Right lobe of liver (tissue), 6 donors: ENCODE measurements around the gene C1orf50. TPM values are rescaled to one million over a fixed set of nuclear protein-coding genes. Genes with fewer than 3 reads are reported as not detected.

Experiments
- ATAC-seq, 4 donors: fragments of 200-7000 bp; cut with Tn5 transposase; one replicate each; pipeline ENCODE4 v1.9.1; 2020; ENCODE audit warnings: mild to moderate bottlenecking in 4 of 4, moderate library complexity in 4 of 4
- DNase-seq, 3 donors: peaks; one replicate each; pipeline ENCODE4 v3.0.0-alpha.2; 2020
- H3K27ac ChIP-seq, 3 donors: fragments of 200-600 bp; one replicate each; pipeline ENCODE4 v1.8.0; 2022
- H3K27me3 ChIP-seq, 2 donors: fragments of 200-600 bp; one replicate each; pipeline ENCODE4 v1.8.0; 2022
- H3K36me3 ChIP-seq, 4 donors: fragments of 200-600 bp; sonication (generic) in 1 of 4; one replicate each; pipeline versions ENCODE4 v1.5.1 to v1.8.0; 2017 to 2022; ENCODE audit warnings: control low read depth in 1 of 4
- H3K4me1 ChIP-seq, 4 donors: fragments of 200-600 bp; sonication (generic) in 1 of 4; one replicate each; pipeline versions ENCODE4 v1.5.1 to v1.8.0; 2017 to 2022; ENCODE audit warnings: control low read depth in 1 of 4
- H3K4me3 ChIP-seq, 3 donors: fragments of 200-600 bp; one replicate each; pipeline ENCODE4 v1.8.0; 2022
- H3K9me3 ChIP-seq, 4 donors: fragments of 200-600 bp; sonication (generic) in 1 of 4; one replicate each; pipeline versions ENCODE4 v1.5.1 to v1.8.0; 2017 to 2022; ENCODE audit warnings: control low read depth in 1 of 4
- POLR2A ChIP-seq: fragments of 450-650 bp; IDR thresholded peaks from one replicate; pipeline ENCODE4 v1.6.1; 2017; ENCODE audit warnings: antibody characterized with exemption, mild to moderate bottlenecking
- WGBS: methylation state at CpG from one replicate; pipeline ENCODE4 v1.1.6; 2018; ENCODE audit warnings: low coverage, low lambda C conversion rate; ENCODE audit not compliant: insufficient coverage; ENCODE audit errors: missing lambda C conversion rate; 5-methylcytosine and 5-hydroxymethylcytosine counted together
- intact Hi-C, 2 donors: fragments of 100-400 bp; cut with DNase I; formaldehyde crosslinking; loops; one replicate each; pipeline versions ENCODE4 v1.11.2 to v1.14.1; 2022
- total RNA-seq, 6 experiments: library from RNA; depleted of rRNA in 2 of 6; stranded (reverse); fragments of >200 nt in 2 of 6; fragmentation: NEBNext Ultra II Directional in 3 of 6; extraction: Animal tissue kit (Norgen Biotek cat#: 25700) in 3 of 6; gene quantifications; one replicate each; pipeline versions ENCODE4 v1.1.0 to v1.2.4, GENCODE V29; 2016 to 2023
- TF ChIP-seq, protein P1 (sequence below), 4 donors: fragments of 200-600 bp in 3 of 4; fragments of 450-650 bp in 1 of 4; IDR thresholded peaks; one replicate each; pipeline versions ENCODE4 v1.5.1 to v1.8.0; 2016 to 2022; ENCODE audit warnings: antibody characterized with exemption in 4 of 4, mild to moderate bottlenecking in 2 of 4
- donor health status: DM: no; HTN: yes; CAD: no.
- donor health status: DM: no; HTN: no; CAD: no.
- donor health status: DM: no; HTN: no; CAD: no.
- donor health status: DM: no; HTN: yes; CAD: no.
- donor health status: DM: no; HTN: yes; CAD: no.

C1orf50 gene
- total RNA-seq, 6 experiments from 2014 or later = 4.7 to 6.4 (median 5.3) TPM

DNA sequence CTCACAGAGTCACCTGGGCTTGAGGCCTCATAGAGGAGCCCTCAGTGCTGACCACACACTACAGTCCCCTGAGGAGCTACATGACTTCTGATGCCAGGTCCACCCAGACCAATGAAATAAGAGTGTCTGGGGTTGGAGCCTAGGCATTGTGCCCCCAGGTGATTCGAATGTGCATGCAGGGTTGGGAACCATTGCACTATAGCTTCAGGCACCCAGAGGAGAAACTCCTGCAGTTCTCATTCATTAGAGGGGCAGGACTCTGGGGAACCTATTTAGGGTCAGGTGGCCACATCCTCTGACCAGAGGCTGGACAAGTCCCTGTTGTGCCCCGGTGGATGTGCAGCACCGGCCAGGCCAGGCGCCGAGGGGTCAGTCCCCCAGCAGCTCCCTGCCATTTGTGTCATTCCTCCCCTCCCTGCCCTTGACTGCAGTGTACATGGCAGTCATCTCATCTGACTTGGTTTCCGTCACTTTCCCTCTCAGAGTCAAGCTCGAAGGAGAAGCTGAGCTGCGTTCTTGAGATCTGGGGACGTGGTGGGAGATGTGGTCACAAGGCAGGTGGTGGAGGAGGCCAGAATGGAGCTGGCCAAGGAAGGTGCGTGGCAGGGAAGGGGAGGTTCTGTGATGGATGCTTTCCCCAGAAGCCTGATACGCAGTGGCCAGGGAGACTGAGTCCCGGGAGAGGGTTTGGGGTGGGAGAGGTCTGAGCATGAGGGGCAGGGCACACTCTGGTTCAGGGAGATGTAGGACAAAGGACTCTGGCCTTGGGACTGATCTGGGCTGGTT is 33.4 kb upstream of the C1orf50 start:
- TF ChIP-seq, protein P1, sequence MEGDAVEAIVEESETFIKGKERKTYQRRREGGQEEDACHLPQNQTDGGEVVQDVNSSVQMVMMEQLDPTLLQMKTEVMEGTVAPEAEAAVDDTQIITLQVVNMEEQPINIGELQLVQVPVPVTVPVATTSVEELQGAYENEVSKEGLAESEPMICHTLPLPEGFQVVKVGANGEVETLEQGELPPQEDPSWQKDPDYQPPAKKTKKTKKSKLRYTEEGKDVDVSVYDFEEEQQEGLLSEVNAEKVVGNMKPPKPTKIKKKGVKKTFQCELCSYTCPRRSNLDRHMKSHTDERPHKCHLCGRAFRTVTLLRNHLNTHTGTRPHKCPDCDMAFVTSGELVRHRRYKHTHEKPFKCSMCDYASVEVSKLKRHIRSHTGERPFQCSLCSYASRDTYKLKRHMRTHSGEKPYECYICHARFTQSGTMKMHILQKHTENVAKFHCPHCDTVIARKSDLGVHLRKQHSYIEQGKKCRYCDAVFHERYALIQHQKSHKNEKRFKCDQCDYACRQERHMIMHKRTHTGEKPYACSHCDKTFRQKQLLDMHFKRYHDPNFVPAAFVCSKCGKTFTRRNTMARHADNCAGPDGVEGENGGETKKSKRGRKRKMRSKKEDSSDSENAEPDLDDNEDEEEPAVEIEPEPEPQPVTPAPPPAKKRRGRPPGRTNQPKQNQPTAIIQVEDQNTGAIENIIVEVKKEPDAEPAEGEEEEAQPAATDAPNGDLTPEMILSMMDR (IDR thresholded peaks at IDR 0.05) = no peak
- TF ChIP-seq POLR2A = no peak
- Histone ChIP-seq H3K4me1 (peaks cover 0 to 7% (median 0%) of the 10 kb centered on the region in 4 donors), H3K4me3 (no peak overlapping the region), H3K36me3 (no peaks in the 10 kb centered on the region), H3K9me3 (no peaks in the 10 kb centered on the region), H3K27me3 (no peaks in the 10 kb centered on the region), H3K27ac (no peak overlapping the region)
- ATAC-seq (no peak), DNase-seq (no peak)
- 88% methylated on average over 7 of the region's 12 CpGs for WGBS
- intact Hi-C loops = no loop called here

GRCh38 chr1:42734201-42735035 is 32.6 kb upstream of the C1orf50 start:
- Histone ChIP-seq H3K27ac (no peak overlapping the region), H3K4me3 (no peak overlapping the region), H3K36me3 (no peaks in the 10 kb centered on the region), H3K9me3 (no peaks in the 10 kb centered on the region), H3K27me3 (no peaks in the 10 kb centered on the region), H3K4me1 (peaks cover 0 to 7% (median 0%) of the 10 kb centered on the region in 4 donors)
- intact Hi-C loops = no loop called here
- DNase-seq (no peak), ATAC-seq (no peak)
- WGBS = 100% methylated on average over 2 of the region's 7 CpGs
- TF ChIP-seq POLR2A = no peak
- TF ChIP-seq, protein P1 (IDR thresholded peaks at IDR 0.05) = no peak

DNA sequence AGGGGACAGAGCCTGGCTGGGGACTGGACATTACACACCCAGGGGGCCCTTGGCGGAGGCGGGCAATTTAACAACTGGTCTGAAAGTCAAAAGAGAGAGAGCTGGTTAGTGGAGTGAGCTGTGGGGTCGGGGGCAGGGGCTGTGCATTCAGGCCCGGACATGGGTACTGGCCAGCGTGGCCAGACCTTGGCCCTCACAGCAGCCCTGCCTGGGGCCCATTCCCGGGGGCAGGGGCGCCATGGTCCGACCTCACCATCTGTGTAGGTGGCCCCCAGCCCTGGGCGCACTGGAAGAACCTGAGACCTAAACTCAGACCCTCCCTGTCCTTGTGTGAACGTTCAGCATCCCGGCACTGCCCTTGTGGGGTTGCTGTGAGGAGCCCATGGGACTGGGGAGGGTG is 32.0 kb upstream of the C1orf50 start:
- ATAC-seq (no peak), DNase-seq (no peak)
- no CpG with 5 or more reads among the region's 11 CpGs for WGBS

GRCh38 chr1:42735477-42736105 is 31.5 kb upstream of the C1orf50 start:
- Histone ChIP-seq H3K36me3 (no peaks in the 10 kb centered on the region), H3K27ac (no peak overlapping the region), H3K27me3 (no peaks in the 10 kb centered on the region), H3K9me3 (no peaks in the 10 kb centered on the region), H3K4me1 (peaks cover 0 to 13% (median 0%) of the 10 kb centered on the region in 4 donors), H3K4me3 (no peak overlapping the region)
- no peak for DNase-seq
- intact Hi-C loops = no loop called here
- ATAC-seq = no peak
- TF ChIP-seq, protein P1 (IDR thresholded peaks at IDR 0.05) = no peak
- TF ChIP-seq POLR2A = no peak
- WGBS = no CpG with 5 or more reads among the region's 14 CpGs

More for the DNA sequence above, 32.0 kb upstream of the C1orf50 start:
- no peak overlapping the region for H3K27ac ChIP-seq
- intact Hi-C loops = no loop called here
- TF ChIP-seq POLR2A = no peak
- peaks cover 0 to 10% (median 0%) of the 10 kb centered on the region in 4 donors for H3K4me1 ChIP-seq
- H3K4me3 ChIP-seq = no peak overlapping the region
- no peaks in the 10 kb centered on the region for H3K9me3 ChIP-seq
- no peaks in the 10 kb centered on the region for H3K27me3 ChIP-seq
- H3K36me3 ChIP-seq = no peaks in the 10 kb centered on the region
